ENCODE results near the gene TMEM35A.

GRCh38 chrX:101117701-101118100 lies 39.0 kb downstream of the TMEM35A start:
- no peak for TF ChIP-seq REST (IDR thresholded peaks at IDR 0.05)
- no peak for TF ChIP-seq RFX5 (IDR thresholded peaks at IDR 0.05)
- TF ChIP-seq CEBPB (IDR thresholded peaks at IDR 0.05): no peak
- TF ChIP-seq JUNB (IDR thresholded peaks at IDR 0.05): no peak
- TF ChIP-seq POLR2A (IDR thresholded peaks at IDR 0.05; ENCODE audit: low read length): no peak
- TF ChIP-seq HOXB13 (CRISPR knock-in tag; IDR thresholded peaks at IDR 0.05; ENCODE audit: low read depth): no peak
- TF ChIP-seq ELK1 (IDR thresholded peaks at IDR 0.05; ENCODE audit: low read depth, low read length): no peak
- TF ChIP-seq JUN (IDR thresholded peaks at IDR 0.05): no peak
- TF ChIP-seq GATA3 (IDR thresholded peaks at IDR 0.05; ENCODE audit: borderline replicate concordance): no peak
- TF ChIP-seq HMGXB4 (CRISPR knock-in tag; IDR thresholded peaks at IDR 0.05; ENCODE audit: borderline replicate concordance): no peak
- no peak for TF ChIP-seq MAX (IDR thresholded peaks at IDR 0.05)
- TF ChIP-seq CTCF (IDR thresholded peaks at IDR 0.05): no peak
- TF ChIP-seq MYC (IDR thresholded peaks at IDR 0.05; ENCODE audit: borderline replicate concordance, low read length): no peak
- TF ChIP-seq BHLHE40 (IDR thresholded peaks at IDR 0.05; ENCODE audit: low read depth, low read length): no peak

Data from A549 (cell line).